Activated T-cell treated with anti-CD3 and anti-CD28 coated beads for 48 hours (primary cell): ENCODE results near the gene DDC.
A peak's percentile ranks its signal among the peaks of the same experiment; 100 is the strongest.
"Not testable (repeated sequence)": the region's sequence is repeated elsewhere in the genome, so short reads cannot be mapped to it uniquely, and the experiment has no call there.

Experiments used
- DNase-seq: peaks from one replicate; pipeline ENCODE4 v3.0.0-alpha.2; 2020; ENCODE audit warnings: low read depth

Gene DDC

GRCh38 chr7:50480797-50481196, 84.4 kb downstream of the DDC start:
- no peak for DNase-seq

DNA sequence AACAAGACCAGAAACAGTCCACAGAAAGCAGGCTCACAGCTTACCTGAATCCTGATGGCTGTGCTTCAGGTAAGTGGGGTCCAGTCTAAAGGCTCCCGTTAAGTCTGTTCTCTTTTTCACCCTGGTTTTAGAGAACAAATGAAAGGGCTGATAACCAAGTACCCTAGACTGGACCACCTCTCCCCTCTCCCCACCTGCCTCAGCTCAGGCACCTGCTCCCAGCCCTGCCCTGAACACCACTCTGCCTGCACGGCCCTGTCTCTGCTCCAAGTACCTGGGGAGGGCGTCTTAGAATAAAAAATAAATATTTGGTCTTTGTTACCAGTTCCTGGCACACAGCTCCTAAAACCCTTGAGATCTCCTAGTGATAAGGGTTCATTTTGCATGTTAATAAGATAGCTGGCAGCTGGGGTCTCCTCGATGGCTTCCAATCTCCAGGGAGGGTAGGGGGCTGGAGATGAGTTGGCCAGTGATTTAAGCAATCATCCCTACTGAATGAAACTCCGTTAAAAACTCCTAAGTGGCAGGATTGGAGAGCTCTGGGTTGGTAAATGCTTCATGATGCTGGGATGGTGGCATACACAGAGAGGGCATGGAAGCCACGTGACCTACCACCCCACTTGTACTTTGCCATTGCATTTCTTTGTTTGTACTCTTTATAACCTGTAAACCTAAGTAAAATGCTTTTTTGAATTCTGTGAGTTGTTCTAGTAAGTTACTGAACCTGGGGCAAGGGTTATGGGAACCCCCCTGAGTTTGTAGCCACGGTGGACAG, 85.3 kb downstream of the DDC start:
- no peak for DNase-seq

- DNase-seq = no peak
Measured at GRCh38 chr7:50477640-50478039, 87.6 kb downstream of the DDC start.

GRCh38 chr7:50476953-50477625, 88.1 kb downstream of the DDC start:
- DNase-seq = no peak

DNA sequence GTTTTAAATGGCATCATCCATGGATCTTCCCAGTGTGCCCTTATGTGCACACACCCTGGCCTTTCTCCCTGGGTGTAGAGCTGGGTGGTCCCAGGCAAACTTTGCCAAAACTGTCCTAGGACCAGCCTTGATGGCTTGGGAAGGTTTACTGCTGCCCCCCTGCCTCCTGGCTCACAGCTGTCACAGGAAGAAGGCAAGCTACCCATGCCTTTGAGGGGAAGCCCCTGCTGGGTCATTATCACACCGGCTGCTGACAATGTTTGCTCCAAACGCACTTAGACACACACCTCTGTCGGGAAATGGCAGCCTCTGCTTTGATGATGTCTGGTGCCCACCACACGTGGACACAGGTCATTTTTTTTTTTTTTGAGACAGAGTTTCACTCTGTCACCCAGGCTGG, 89.9 kb downstream of the DDC start:
- no peak for DNase-seq

DNA sequence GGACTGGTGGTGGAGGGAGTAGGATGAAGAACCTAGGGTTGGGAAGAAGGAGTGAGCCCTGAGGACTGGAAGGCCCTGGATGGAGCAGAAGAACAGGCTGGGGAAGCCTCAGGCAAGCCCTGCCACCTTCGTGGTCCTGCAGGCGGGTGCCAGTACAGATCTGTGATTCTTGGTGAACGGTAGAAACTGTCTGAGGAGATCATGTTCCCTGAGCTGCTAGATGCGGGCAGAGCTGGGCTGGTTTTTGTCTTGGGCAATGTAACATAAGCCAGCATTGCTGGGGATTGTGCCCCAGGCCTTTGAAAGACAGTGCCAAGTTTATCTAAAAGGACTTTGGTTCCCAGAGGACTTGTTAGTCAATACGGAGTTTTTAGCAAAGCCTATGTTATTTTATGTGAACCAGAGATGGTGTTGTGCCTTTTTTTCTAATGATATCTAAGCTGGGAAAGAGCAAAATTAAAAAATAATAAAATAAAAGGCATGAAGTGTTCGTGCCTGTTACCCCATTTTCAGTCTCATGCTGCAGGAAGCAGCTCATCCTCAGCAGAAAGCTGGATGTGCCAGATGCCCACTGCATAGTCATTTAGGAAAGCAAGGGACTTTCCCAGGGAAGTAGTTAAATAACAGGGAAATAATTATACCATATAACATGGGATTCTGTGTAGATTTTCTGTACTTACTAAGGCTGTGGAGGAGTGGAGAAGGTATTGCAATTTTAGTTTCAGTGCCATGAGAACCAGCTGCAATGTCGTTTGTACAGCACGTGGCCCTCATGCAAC, 90.6 kb downstream of the DDC start:
- DNase-seq = no peak

DNA sequence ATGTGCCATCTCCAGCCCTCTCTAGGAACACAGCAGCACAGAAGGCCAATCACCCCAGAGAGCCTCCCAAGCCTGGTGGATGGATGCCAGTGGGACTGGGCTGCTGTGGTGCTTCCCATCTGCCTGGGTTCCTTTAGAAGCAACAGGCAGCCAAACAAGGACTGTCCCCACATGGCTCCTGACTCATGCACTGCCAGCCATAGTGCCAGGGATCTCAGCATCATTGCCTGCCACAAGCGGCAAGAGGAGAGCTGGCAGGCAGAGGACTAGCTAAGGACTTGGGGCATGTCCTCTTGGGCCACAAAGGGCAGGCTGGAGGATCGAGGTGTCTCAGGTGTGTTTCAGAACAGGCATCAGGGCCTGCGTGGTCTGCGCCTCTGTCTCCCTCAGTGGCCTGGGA, 91.7 kb downstream of the DDC start:
- DNase-seq = no peak

DNA sequence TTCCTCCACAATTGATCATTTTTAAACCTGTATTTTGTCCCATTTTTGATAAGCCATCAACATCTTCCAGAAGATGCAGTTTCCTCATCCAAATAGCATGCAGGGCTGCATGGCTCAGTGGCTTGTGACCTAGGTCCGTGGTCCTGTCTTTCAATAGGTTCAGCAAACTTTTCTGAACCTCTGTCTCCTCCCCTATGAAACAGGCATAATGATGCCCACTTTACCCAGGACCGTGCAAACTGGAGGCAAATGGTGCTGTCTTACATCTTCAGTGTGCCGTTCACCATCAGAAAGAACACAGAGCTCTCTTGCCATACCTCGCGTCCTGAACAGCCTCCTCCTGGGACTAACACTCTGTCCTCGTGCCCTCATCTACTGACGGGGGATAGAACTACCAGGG, 92.8 kb downstream of the DDC start:
- no peak for DNase-seq

DNA sequence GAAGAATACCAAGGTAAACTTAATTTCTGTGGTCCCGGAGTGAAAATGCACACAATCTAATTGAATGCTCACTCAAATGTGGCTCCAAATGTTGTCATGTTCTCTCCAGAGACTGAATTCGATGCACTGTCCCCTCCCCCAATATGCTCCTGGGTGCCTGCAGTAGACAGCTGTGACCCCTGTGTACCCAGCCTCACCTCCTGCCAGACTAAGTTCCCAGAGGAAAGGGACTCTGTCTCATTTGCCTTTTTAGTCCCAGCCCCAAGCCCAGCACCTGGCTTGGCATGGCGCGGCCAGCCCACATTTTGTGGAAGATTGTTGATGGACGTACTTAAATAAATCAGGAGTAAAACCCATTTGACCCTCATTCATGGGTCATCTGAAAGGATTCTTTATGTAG, 93.2 kb downstream of the DDC start:
- DNase-seq = no peak

GRCh38 chr7:50470250-50471163, 94.7 kb downstream of the DDC start:
- DNase-seq = no peak

- DNase-seq = no peak
Measured at GRCh38 chr7:50469181-50469580, 96.0 kb downstream of the DDC start.

DNA sequence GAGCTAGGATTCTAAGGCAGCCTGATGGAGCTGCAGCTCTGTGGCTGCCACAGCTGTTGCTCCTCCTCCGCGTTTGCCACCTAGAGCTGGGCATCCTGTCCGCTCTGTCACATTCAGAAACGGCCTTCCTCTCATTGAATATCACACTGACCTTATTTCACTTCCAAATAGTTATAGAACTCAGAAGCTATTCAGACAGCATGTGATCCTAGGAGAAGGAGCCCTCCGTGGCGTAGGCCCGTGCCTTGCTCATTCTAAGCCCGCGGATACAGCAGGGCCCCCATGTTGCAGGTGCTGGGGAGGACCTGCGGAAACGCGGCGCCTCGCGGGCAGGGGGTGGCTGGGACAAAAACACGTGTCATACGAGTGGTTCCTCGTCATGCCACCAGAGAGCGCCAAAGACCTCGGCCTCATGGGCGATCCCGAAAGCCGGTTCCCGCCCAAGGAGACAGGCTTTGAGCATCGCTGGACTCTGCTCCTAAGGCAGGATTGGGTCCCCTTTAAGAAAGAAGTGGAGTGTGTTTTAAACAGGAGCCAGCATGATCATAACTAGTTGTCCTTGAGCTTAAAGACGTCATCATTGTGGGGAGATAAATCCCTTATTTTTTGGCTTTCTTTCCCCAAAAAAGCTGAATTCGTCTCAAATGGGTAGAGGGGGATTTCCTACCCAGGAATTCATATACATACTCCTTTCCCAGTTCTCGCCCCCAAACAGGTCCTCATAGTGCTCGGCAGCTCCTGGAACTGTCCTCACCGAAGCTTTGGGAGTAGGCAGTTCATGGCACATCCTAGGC, 97.2 kb downstream of the DDC start:
- peak; percentile 77 for DNase-seq

- DNase-seq = no peak
Measured at GRCh38 chr7:50466815-50467585, 98.2 kb downstream of the DDC start.

GRCh38 chr7:50463035-50463434, 102.2 kb downstream of the DDC start:
- DNase-seq = no peak

GRCh38 chr7:50462361-50462760, 102.8 kb downstream of the DDC start:
- no peak for DNase-seq

- no peak for DNase-seq
Measured at GRCh38 chr7:50461695-50462094, 103.5 kb downstream of the DDC start.

GRCh38 chr7:50459183-50459582, 106.0 kb downstream of the DDC start:
- not testable (repeated sequence) for DNase-seq

DNA sequence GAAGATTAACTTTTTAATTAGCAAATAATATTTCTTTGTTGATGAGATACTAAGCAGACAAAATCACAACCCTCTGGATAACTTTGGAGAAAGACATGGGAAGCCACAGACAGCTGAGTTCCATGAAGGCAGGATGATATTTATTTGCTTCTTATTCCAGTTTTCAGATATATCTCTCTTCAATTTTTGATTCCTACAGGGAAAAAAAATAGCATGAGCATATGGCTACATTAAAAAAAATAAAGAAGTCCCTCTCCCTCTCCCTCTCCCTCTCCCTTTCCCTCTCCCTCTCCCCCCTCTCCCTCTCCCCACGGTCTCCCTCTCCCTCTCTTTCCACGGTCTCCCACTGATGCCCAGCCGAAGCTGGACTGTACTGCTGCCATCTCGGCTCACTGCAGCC, 106.6 kb downstream of the DDC start:
- not testable (repeated sequence) for DNase-seq

- DNase-seq = no peak
Measured at GRCh38 chr7:50456371-50457123, 108.7 kb downstream of the DDC start.

DNA sequence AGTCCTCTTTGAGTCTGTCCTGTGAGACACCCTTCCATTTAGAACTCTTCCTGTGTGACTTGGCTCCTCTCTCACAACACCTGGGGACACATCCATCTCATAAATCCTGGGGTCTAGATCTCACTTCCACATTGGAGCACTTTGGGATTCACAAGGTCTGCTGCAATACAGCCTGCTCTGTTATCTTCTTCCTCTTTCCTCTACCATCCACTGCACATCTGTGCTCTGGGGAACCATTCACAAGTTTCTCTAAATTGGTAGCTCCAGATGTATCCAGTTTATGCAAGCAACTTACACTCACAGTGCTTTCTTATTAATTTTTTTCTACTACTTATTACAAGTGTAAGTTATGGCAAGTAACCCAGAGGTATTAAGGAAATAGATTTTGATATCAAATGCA, 109.5 kb downstream of the DDC start:
- no peak for DNase-seq
